Measurements from ENCODE around the gene PTPRE. TPM values are rescaled to one million over a fixed set of nuclear protein-coding genes. Genes with fewer than 3 reads are reported as not detected.

Gene PTPRE
- polyA plus RNA-seq, 1 donor from 2014 or later: 4.1 TPM

GRCh38 chr10:127921753-127922145, 14.8 kb downstream of the PTPRE start:
- Histone ChIP-seq H3K36me3 (ENCODE audit: insufficient read depth, low read length) (no peaks in the 10 kb centered on the region), H3K9me2 (ENCODE audit: insufficient read depth, low read length) (no peaks in the 10 kb centered on the region), H3K4me3 (ENCODE audit: low read length) (no peak overlapping the region), H3K27me3 (ENCODE audit: insufficient read depth, low read depth, low read length) (no peaks in the 10 kb centered on the region), H3K27ac (ENCODE audit: low read length) (no peak overlapping the region), H4K20me1 (ENCODE audit: insufficient read depth) (no peaks in the 10 kb centered on the region), H2AFZ (ENCODE audit: low read depth, low read length) (no peak overlapping the region), H3F3A (ENCODE audit: insufficient read depth, low read length, poor library complexity, severe bottlenecking) (no peaks in the 10 kb centered on the region), H3K4me2 (ENCODE audit: low read length) (no peak overlapping the region), H3K9ac (ENCODE audit: low read length) (no peak overlapping the region), H3K9me3 (ENCODE audit: low read length) (no peaks in the 10 kb centered on the region), H3K79me2 (replicated peaks; ENCODE audit: insufficient read depth, low read length) (no peaks in the 10 kb centered on the region)
- no peak for TF ChIP-seq RAD21 (conservative IDR thresholded peaks at IDR 0.05)
- no peak for TF ChIP-seq TAF1 (IDR thresholded peaks at IDR 0.05; ENCODE audit: low read depth)
- TF ChIP-seq REST (IDR thresholded peaks at IDR 0.05; ENCODE audit: borderline replicate concordance): no peak
- no peak for TF ChIP-seq POLR2AphosphoS5 (IDR thresholded peaks at IDR 0.05)
- no peak for TF ChIP-seq SMC3 (conservative IDR thresholded peaks at IDR 0.05; ENCODE audit: poor library complexity)
- TF ChIP-seq CTCF (IDR thresholded peaks at IDR 0.05; ENCODE audit: poor library complexity, severe bottlenecking): no peak
- TF ChIP-seq MXI1 (conservative IDR thresholded peaks at IDR 0.05; ENCODE audit: poor library complexity, severe bottlenecking): no peak
- no peak for TF ChIP-seq EZH2 (IDR thresholded peaks at IDR 0.05; ENCODE audit: borderline replicate concordance, insufficient read depth, low read length, poor library complexity, severe bottlenecking)

GRCh38 chr10:127922206-127922605, 15.3 kb downstream of the PTPRE start:
- Histone ChIP-seq H3K4me3 (ENCODE audit: low read length) (no peak overlapping the region), H3F3A (ENCODE audit: insufficient read depth, low read length, poor library complexity, severe bottlenecking) (no peaks in the 10 kb centered on the region), H2AFZ (ENCODE audit: low read depth, low read length) (no peak overlapping the region), H3K4me2 (ENCODE audit: low read length) (no peak overlapping the region), H3K9me2 (ENCODE audit: insufficient read depth, low read length) (no peaks in the 10 kb centered on the region), H3K79me2 (replicated peaks; ENCODE audit: insufficient read depth, low read length) (no peaks in the 10 kb centered on the region), H3K27ac (ENCODE audit: low read length) (no peak overlapping the region), H3K36me3 (ENCODE audit: insufficient read depth, low read length) (no peaks in the 10 kb centered on the region), H3K9ac (ENCODE audit: low read length) (no peak overlapping the region), H4K20me1 (ENCODE audit: insufficient read depth) (no peaks in the 10 kb centered on the region), H3K9me3 (ENCODE audit: low read length) (no peaks in the 10 kb centered on the region), H3K27me3 (ENCODE audit: insufficient read depth, low read depth, low read length) (no peaks in the 10 kb centered on the region)
- TF ChIP-seq TAF1 (IDR thresholded peaks at IDR 0.05; ENCODE audit: low read depth): no peak
- TF ChIP-seq REST (IDR thresholded peaks at IDR 0.05; ENCODE audit: borderline replicate concordance): no peak
- no peak for TF ChIP-seq SMC3 (conservative IDR thresholded peaks at IDR 0.05; ENCODE audit: poor library complexity)
- no peak for TF ChIP-seq EZH2 (IDR thresholded peaks at IDR 0.05; ENCODE audit: borderline replicate concordance, insufficient read depth, low read length, poor library complexity, severe bottlenecking)
- TF ChIP-seq EP300 (conservative IDR thresholded peaks at IDR 0.05; ENCODE audit: poor library complexity, severe bottlenecking): no peak
- TF ChIP-seq CTCF (IDR thresholded peaks at IDR 0.05; ENCODE audit: poor library complexity, severe bottlenecking): no peak
- TF ChIP-seq POLR2AphosphoS5 (IDR thresholded peaks at IDR 0.05): no peak
- TF ChIP-seq MXI1 (conservative IDR thresholded peaks at IDR 0.05; ENCODE audit: poor library complexity, severe bottlenecking): no peak
- no peak for TF ChIP-seq RAD21 (conservative IDR thresholded peaks at IDR 0.05)

All from neural cell (in vitro differentiated cells).